EL (cell line): Measurements from ENCODE around the gene BBS7.

Source experiments
- DNase-seq: peaks from one replicate; pipeline ENCODE4 v3.0.0-alpha.2; 2016

The BBS7 gene

GRCh38 chr4:121789960-121790829, 80.1 kb downstream of the BBS7 start:
- DNase-seq: peak; percentile 81

- peak; percentile 18 for DNase-seq
Observed at GRCh38 chr4:121789455-121789854, 80.8 kb downstream of the BBS7 start.

DNA sequence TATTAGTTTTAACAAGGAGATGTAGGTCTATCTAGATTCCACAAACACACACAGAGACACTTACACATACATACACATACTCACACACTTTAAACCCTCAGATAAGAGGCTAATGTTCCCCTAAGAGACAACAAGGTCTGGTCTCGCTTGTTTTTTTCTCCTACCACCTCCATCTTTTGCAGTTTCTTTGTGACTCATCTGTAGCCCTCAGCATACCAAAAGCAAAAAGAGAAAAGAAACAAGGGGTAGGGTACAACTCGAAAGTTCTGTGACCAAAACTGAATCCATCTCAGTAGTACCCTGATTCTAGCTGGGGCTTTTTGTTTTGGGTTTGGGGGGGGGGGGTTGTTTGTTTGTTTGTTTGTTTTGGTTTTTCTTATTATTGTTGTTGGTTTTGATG, 81.4 kb downstream of the BBS7 start:
- no peak for DNase-seq

- no peak for DNase-seq
Observed at GRCh38 chr4:121786221-121786620, 84.1 kb downstream of the BBS7 start.

- peak; percentile 58 for DNase-seq
Observed at GRCh38 chr4:121785479-121785878, 84.8 kb downstream of the BBS7 start.

DNA sequence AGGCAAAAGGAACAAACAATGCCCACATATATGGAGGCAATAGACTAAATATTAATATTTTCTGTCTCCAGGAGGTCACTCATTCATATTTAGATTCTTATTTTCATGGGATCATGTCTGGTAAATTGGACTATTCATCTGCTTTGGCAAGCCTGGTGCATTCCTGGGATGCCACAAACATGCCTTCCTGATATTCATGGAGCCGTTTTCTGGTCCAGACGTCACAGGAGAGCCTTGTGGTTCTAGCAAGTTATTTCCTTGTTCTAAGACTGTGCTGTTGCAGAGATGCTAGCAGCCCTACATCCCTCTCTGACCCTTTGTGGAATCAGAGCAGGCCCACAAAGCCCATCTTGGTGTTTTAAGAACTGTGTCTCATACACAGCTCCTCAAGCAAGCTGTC, 85.3 kb downstream of the BBS7 start:
- DNase-seq: peak; percentile 97

- peak; percentile 60 for DNase-seq
Observed at GRCh38 chr4:121784401-121784800, 85.9 kb downstream of the BBS7 start.

DNA sequence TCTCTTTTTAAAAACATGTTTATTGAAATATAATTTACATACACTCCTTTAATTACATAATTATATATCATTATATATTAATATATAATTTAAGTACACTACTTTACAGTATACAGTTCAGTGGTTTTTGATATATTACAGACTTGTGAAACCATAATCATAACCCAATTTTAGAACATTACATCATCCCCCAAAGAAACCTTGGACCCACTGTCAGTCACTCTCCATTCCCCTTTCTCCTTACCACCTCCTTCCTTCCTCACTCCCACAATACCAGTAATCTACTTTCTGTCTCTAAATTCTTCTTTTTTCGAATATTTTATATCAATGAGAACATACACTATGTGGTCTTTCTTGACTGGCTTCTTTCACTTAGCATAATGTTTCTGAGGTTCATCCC, 87.1 kb downstream of the BBS7 start:
- DNase-seq: no peak

DNA sequence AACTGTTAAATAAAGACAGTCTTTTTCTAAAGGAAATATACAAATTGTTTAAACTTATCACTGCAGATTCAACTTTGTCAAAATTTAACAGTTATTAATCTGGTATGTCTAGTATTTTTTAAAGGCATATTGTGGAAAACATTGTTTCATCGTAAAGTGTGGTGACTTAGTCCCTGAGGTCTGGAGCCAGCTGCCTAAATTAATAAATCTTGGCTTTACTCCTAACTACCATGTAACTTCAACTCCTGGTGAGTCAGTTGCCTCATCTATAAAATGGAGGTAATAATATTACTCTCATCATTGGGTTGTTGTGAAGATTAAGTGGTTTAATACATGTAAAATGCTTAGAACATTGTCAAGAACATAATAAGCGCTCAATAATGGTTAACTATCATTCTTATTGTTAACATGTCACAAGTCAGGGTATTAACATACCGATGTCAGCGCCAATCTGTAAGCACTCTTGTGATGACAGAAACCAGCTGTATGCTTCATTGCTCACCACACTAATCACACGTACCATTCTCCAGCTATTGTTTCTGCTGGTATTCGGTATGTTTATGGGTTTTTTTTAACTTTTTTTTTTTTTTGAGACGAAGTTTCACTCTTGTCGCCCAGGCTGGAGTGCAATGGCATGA, 91.2 kb downstream of the BBS7 start:
- DNase-seq: no peak

DNA sequence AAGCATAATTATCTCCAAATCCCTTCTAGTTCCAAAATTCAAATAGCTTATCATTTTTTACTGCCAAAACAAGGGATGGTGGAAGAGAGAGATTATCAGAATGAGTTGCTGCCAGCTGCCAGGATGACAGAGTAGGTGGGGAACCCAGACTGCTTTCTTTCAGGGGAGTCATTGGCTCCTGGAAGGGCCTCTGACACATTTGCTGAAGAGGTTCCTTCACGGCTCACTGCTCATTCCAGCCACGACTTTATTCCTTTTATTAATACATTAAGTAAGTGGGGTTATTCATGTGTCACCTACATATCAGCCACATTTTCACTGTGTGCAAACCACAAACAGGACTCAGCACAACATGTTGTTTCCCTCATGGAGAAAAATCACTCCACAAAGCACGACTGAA, 92.6 kb downstream of the BBS7 start:
- no peak for DNase-seq

- DNase-seq: no peak
Observed at GRCh38 chr4:121776610-121777401, 93.5 kb downstream of the BBS7 start.
